Ishikawa (cell line): ENCODE results near the gene SLC38A9.

Experiments used
- CEBPB ChIP-seq: IDR thresholded peaks from 2 replicates; pipeline ENCODE4 v1.6.1; 2012
- EP300 ChIP-seq: IDR thresholded peaks from 2 replicates; pipeline ENCODE4 v1.6.1; 2012; ENCODE audit warnings: borderline replicate concordance
- FOXM1 ChIP-seq: IDR thresholded peaks from 2 replicates; pipeline ENCODE4 v1.6.1; 2012; ENCODE audit warnings: low read depth, borderline replicate concordance
- MAX ChIP-seq: IDR thresholded peaks from 2 replicates; pipeline ENCODE4 v1.6.1; 2012
- NFIC ChIP-seq: IDR thresholded peaks from 2 replicates; pipeline ENCODE4 v1.6.1; 2012
- RAD21 ChIP-seq: IDR thresholded peaks from 2 replicates; pipeline ENCODE4 v1.6.1; 2012; ENCODE audit warnings: low read depth
- REST ChIP-seq: IDR thresholded peaks from 2 replicates; pipeline ENCODE4 v1.6.1; 2012; ENCODE audit warnings: low read depth, mild to moderate bottlenecking
- TAF1 ChIP-seq: IDR thresholded peaks from 2 replicates; pipeline ENCODE4 v1.6.1; 2012; ENCODE audit warnings: low read depth, mild to moderate bottlenecking
- TCF12 ChIP-seq: IDR thresholded peaks from 2 replicates; pipeline ENCODE4 v1.6.1; 2012; ENCODE audit warnings: low read depth
- TEAD4 ChIP-seq: IDR thresholded peaks from 2 replicates; pipeline ENCODE4 v1.6.1; 2012

- TF ChIP-seq TEAD4 (no peak), MAX (no peak), EP300 (no peak), CEBPB (no peak), TCF12 (no peak), TAF1 (no peak), FOXM1 (no peak), REST (no peak), NFIC (no peak), RAD21 (no peak)
Measured at GRCh38 chr5:55580042-55580441, 132.1 kb downstream of the SLC38A9 start.
